Measurements from ENCODE around the gene CCS. TPM values are rescaled to one million over a fixed set of nuclear protein-coding genes. Genes with fewer than 3 reads are reported as not detected.
"Not testable (repeated sequence)": the region's sequence is repeated elsewhere in the genome, so short reads cannot be mapped to it uniquely, and the experiment has no call there.

Gene CCS
- total and polyA plus RNA-seq, 2 donors (not counting 1 experiment from before 2014, with no cell fraction given) = 22.5 to 42.4 TPM

GRCh38 chr11:66581261-66581660 lies 11.7 kb upstream of the CCS start:
- TF ChIP-seq CTCF (conservative IDR thresholded peaks at IDR 0.05 in 1 of 2, IDR thresholded peaks at IDR 0.05 in 1 of 2; ENCODE audit: low read depth in 1 of 2, low read length in 2 of 2) = no peak
- no peak for TF ChIP-seq EZH2 (IDR thresholded peaks at IDR 0.05; ENCODE audit: low read length, missing control alignments)
- Histone ChIP-seq H3K4me3 (replicated peaks in 1 of 4; ENCODE audit: control extremely low read depth in 1 of 4, insufficient read depth in 1 of 4, low read depth in 3 of 4, low read length in 4 of 4) (no peak overlapping the region), H2AFZ (ENCODE audit: low read length) (no peak overlapping the region), H3K9ac (ENCODE audit: insufficient read depth, low read length) (no peak overlapping the region), H3K4me1 (ENCODE audit: control insufficient read depth, extremely low read depth, insufficient read depth, low read length) (peaks cover 3% of the 10 kb centered on the region), H3K79me2 (ENCODE audit: control insufficient read depth, insufficient read depth, low read length) (no peaks in the 10 kb centered on the region), H3K27me3 (ENCODE audit: control insufficient read depth, insufficient read depth, low read length) (no peaks in the 10 kb centered on the region), H3K27ac (ENCODE audit: insufficient read depth, low read length) (no peak overlapping the region), H3K36me3 (ENCODE audit: control insufficient read depth, insufficient read depth, low read length) (no peaks in the 10 kb centered on the region), H4K20me1 (ENCODE audit: control insufficient read depth, extremely low read depth, insufficient read depth, low read length) (no peaks in the 10 kb centered on the region), H3K9me3 (ENCODE audit: control insufficient read depth, insufficient read depth, low read depth, low read length) (no peaks in the 10 kb centered on the region), H3K4me2 (ENCODE audit: extremely low read depth, insufficient read depth, low read length) (no peak overlapping the region)
- no peak for DNase-seq (ENCODE audit: low read depth in 2 of 2)

- not testable (repeated sequence) for H3K79me2 ChIP-seq (ENCODE audit: control insufficient read depth, insufficient read depth, low read length); H3K36me3 ChIP-seq (ENCODE audit: control insufficient read depth, insufficient read depth, low read length); H3K27me3 ChIP-seq (ENCODE audit: control insufficient read depth, insufficient read depth, low read length); H2AFZ ChIP-seq (ENCODE audit: low read length); H3K4me2 ChIP-seq (ENCODE audit: extremely low read depth, insufficient read depth, low read length); H3K27ac ChIP-seq (ENCODE audit: insufficient read depth, low read length); H4K20me1 ChIP-seq (ENCODE audit: control insufficient read depth, extremely low read depth, insufficient read depth, low read length); H3K9ac ChIP-seq (ENCODE audit: insufficient read depth, low read length); DNase-seq (ENCODE audit: low read depth in 2 of 2); H3K9me3 ChIP-seq (ENCODE audit: control insufficient read depth, insufficient read depth, low read depth, low read length); H3K4me1 ChIP-seq (ENCODE audit: control insufficient read depth, extremely low read depth, insufficient read depth, low read length); H3K4me3 ChIP-seq (replicated peaks in 1 of 4; ENCODE audit: control extremely low read depth in 1 of 4, insufficient read depth in 1 of 4, low read depth in 3 of 4, low read length in 4 of 4)
Measured at GRCh38 chr11:66582565-66583147, 10.3 kb upstream of the CCS start.

GRCh38 chr11:66585447-66585846 lies 7.5 kb upstream of the CCS start:
- H3K4me1 ChIP-seq (ENCODE audit: control insufficient read depth, extremely low read depth, insufficient read depth, low read length); H3K36me3 ChIP-seq (ENCODE audit: control insufficient read depth, insufficient read depth, low read length); H2AFZ ChIP-seq (ENCODE audit: low read length); H3K27me3 ChIP-seq (ENCODE audit: control insufficient read depth, insufficient read depth, low read length); DNase-seq (ENCODE audit: low read depth in 2 of 2); H3K27ac ChIP-seq (ENCODE audit: insufficient read depth, low read length); H3K4me3 ChIP-seq (replicated peaks in 1 of 4; ENCODE audit: control extremely low read depth in 1 of 4, insufficient read depth in 1 of 4, low read depth in 3 of 4, low read length in 4 of 4); H3K4me2 ChIP-seq (ENCODE audit: extremely low read depth, insufficient read depth, low read length); H3K79me2 ChIP-seq (ENCODE audit: control insufficient read depth, insufficient read depth, low read length); H3K9ac ChIP-seq (ENCODE audit: insufficient read depth, low read length); H4K20me1 ChIP-seq (ENCODE audit: control insufficient read depth, extremely low read depth, insufficient read depth, low read length); H3K9me3 ChIP-seq (ENCODE audit: control insufficient read depth, insufficient read depth, low read depth, low read length): not testable (repeated sequence)

GRCh38 chr11:66586136-66586535 lies 6.8 kb upstream of the CCS start:
- no peaks in the 10 kb centered on the region for H4K20me1 ChIP-seq (ENCODE audit: control insufficient read depth, extremely low read depth, insufficient read depth, low read length)
- H3K4me1 ChIP-seq (ENCODE audit: control insufficient read depth, extremely low read depth, insufficient read depth, low read length) = no peaks in the 10 kb centered on the region
- H3K9ac ChIP-seq (ENCODE audit: insufficient read depth, low read length) = no peak overlapping the region
- no peak overlapping the region for H3K4me2 ChIP-seq (ENCODE audit: extremely low read depth, insufficient read depth, low read length)
- no peak for DNase-seq (ENCODE audit: low read depth in 2 of 2)
- TF ChIP-seq CTCF (conservative IDR thresholded peaks at IDR 0.05 in 1 of 2, IDR thresholded peaks at IDR 0.05 in 1 of 2; ENCODE audit: low read depth in 1 of 2, low read length in 2 of 2) (no peak), EZH2 (IDR thresholded peaks at IDR 0.05; ENCODE audit: low read length, missing control alignments) (no peak)
- H3K79me2 ChIP-seq (ENCODE audit: control insufficient read depth, insufficient read depth, low read length) = no peaks in the 10 kb centered on the region
- H2AFZ ChIP-seq (ENCODE audit: low read length) = no peak overlapping the region
- H3K27me3 ChIP-seq (ENCODE audit: control insufficient read depth, insufficient read depth, low read length) = no peaks in the 10 kb centered on the region
- no peaks in the 10 kb centered on the region for H3K9me3 ChIP-seq (ENCODE audit: control insufficient read depth, insufficient read depth, low read depth, low read length)
- H3K36me3 ChIP-seq (ENCODE audit: control insufficient read depth, insufficient read depth, low read length) = no peaks in the 10 kb centered on the region
- no peak overlapping the region for H3K4me3 ChIP-seq (replicated peaks in 1 of 4; ENCODE audit: control extremely low read depth in 1 of 4, insufficient read depth in 1 of 4, low read depth in 3 of 4, low read length in 4 of 4)
- H3K27ac ChIP-seq (ENCODE audit: insufficient read depth, low read length) = no peak overlapping the region

GRCh38 chr11:66589315-66589714 lies 3.7 kb upstream of the CCS start:
- H3K4me2 ChIP-seq (ENCODE audit: extremely low read depth, insufficient read depth, low read length); DNase-seq (ENCODE audit: low read depth in 2 of 2); H3K79me2 ChIP-seq (ENCODE audit: control insufficient read depth, insufficient read depth, low read length); H3K36me3 ChIP-seq (ENCODE audit: control insufficient read depth, insufficient read depth, low read length); H3K9ac ChIP-seq (ENCODE audit: insufficient read depth, low read length); H3K4me1 ChIP-seq (ENCODE audit: control insufficient read depth, extremely low read depth, insufficient read depth, low read length); H3K4me3 ChIP-seq (replicated peaks in 1 of 4; ENCODE audit: control extremely low read depth in 1 of 4, insufficient read depth in 1 of 4, low read depth in 3 of 4, low read length in 4 of 4); H3K27me3 ChIP-seq (ENCODE audit: control insufficient read depth, insufficient read depth, low read length); H3K9me3 ChIP-seq (ENCODE audit: control insufficient read depth, insufficient read depth, low read depth, low read length); H2AFZ ChIP-seq (ENCODE audit: low read length); H3K27ac ChIP-seq (ENCODE audit: insufficient read depth, low read length); H4K20me1 ChIP-seq (ENCODE audit: control insufficient read depth, extremely low read depth, insufficient read depth, low read length): not testable (repeated sequence)
